B cell (primary cell): Measurements from ENCODE around the gene HOXD1. TPM values are rescaled to one million over a fixed set of nuclear protein-coding genes. Genes with fewer than 3 reads are reported as not detected.

Source experiments
- ATAC-seq: fragments of 200-7000 bp; cut with Tn5 transposase; one replicate; pipeline ENCODE4 v1.10.0; 2021; ENCODE audit warnings: low read depth, mild to moderate bottlenecking, moderate number of reproducible peaks, moderate library complexity
- CTCF ChIA-PET: fragments of 350-600 bp; sonication (Branson Sonifier 250); formaldehyde crosslinking; loops from one replicate; lab custom pipeline; 2021; ENCODE audit warnings: antibody characterized with exemption, inconsistent platforms; lab: Charles Lee
- POLR2A ChIA-PET: fragments of 350-600 bp; sonication (Branson Sonifier 250); formaldehyde crosslinking; loops from one replicate; lab custom pipeline; 2021; ENCODE audit warnings: antibody characterized with exemption; lab: Charles Lee
- DNase-seq: peaks from one replicate; pipeline ENCODE4 v3.0.0; 2013
- H2AFZ ChIP-seq: 2 replicates; pipeline ENCODE4 v1.6.1; 2012; ENCODE audit warnings: mild to moderate bottlenecking, low read depth, low read length; ENCODE audit not compliant: insufficient read depth, poor library complexity, severe bottlenecking
- H3K27ac ChIP-seq, 2 donors: 1 replicate in 1 of 2; 2 replicates in 1 of 2; pipeline ENCODE4 v1.5.1; 2012 to 2013; ENCODE audit warnings: low read length in 2 of 2, mild to moderate bottlenecking in 2 of 2, moderate library complexity in 1 of 2
- H3K27me3 ChIP-seq, 4 experiments: fragments of 200-600 bp in 1 of 4; sonication (generic) in 1 of 4; replicated peaks in 1 of 4; 1 replicate in 2 of 4; 2 replicates in 2 of 4; pipeline versions ENCODE4 v1.6.1 to v1.7.0; 2013 to 2016; ENCODE audit warnings: low read length in 3 of 4, mild to moderate bottlenecking in 2 of 4, mixed read lengths in 1 of 4, moderate library complexity in 1 of 4; ENCODE audit not compliant: insufficient read depth in 4 of 4, control insufficient read depth in 3 of 4; ENCODE audit errors: control extremely low read depth in 1 of 4
- H3K36me3 ChIP-seq, 2 experiments: replicated peaks in 1 of 2; 1 replicate in 1 of 2; 2 replicates in 1 of 2; pipeline versions ENCODE4 v1.6.1 to v1.7.1; 2013; ENCODE audit warnings: low read length in 1 of 2; ENCODE audit not compliant: insufficient read depth in 2 of 2, control insufficient read depth in 1 of 2; ENCODE audit errors: control extremely low read depth in 1 of 2, extremely low read depth in 1 of 2
- H3K4me1 ChIP-seq, 2 donors: fragments of 200-600 bp in 1 of 2; sonication (generic) in 1 of 2; 1 replicate in 1 of 2; 2 replicates in 1 of 2; pipeline versions ENCODE4 v1.5.1 to v1.6.1; 2013 to 2017; ENCODE audit warnings: low read length in 2 of 2; ENCODE audit not compliant: control insufficient read depth in 2 of 2, insufficient read depth in 2 of 2
- H3K4me2 ChIP-seq: replicated peaks from 2 replicates; pipeline ENCODE3; 2012; ENCODE audit warnings: mild to moderate bottlenecking, low read depth, low read length; ENCODE audit not compliant: poor library complexity, severe bottlenecking
- H3K4me3 ChIP-seq, 5 experiments: fragments of 200-600 bp in 1 of 5; sonication (generic) in 1 of 5; 1 replicate in 3 of 5; 2 replicates in 2 of 5; pipeline versions ENCODE4 v1.5.1 to v1.7.0; 2011 to 2016; ENCODE audit warnings: low read length in 4 of 5, mild to moderate bottlenecking in 4 of 5, low read depth in 2 of 5, control low read depth in 1 of 5, moderate library complexity in 1 of 5; ENCODE audit not compliant: insufficient read depth in 1 of 5; ENCODE audit errors: control extremely low read depth in 1 of 5, extremely low read depth in 1 of 5
- H3K79me2 ChIP-seq: fragments of 200-600 bp; sonication (generic); one replicate; pipeline ENCODE4 v1.6.0; 2016; ENCODE audit warnings: low read length; ENCODE audit not compliant: control insufficient read depth, insufficient read depth
- H3K9ac ChIP-seq: fragments of 200-600 bp; sonication (generic); 2 replicates; pipeline ENCODE4 v1.6.1; 2017; ENCODE audit warnings: mild to moderate bottlenecking, low read length, moderate library complexity
- H3K9me3 ChIP-seq, 3 donors: one replicate each; pipeline versions ENCODE4 v1.6.1 to v1.7.1; 2013; ENCODE audit warnings: low read length in 2 of 3; ENCODE audit not compliant: control insufficient read depth in 2 of 3, insufficient read depth in 1 of 3; ENCODE audit errors: control extremely low read depth in 1 of 3
- H4K20me1 ChIP-seq: 2 replicates; pipeline ENCODE4 v1.6.0; 2012; ENCODE audit warnings: mild to moderate bottlenecking, low read length; ENCODE audit not compliant: insufficient read depth, control insufficient read depth, poor library complexity, severe bottlenecking
- H3K27ac Mint-ChIP-seq: one replicate; pipeline ENCODE4 v1.8.0; 2021; ENCODE audit warnings: mixed read lengths
- H3K27me3 Mint-ChIP-seq: one replicate; pipeline ENCODE4 v1.8.0; 2021; ENCODE audit warnings: mixed read lengths
- H3K4me1 Mint-ChIP-seq: one replicate; pipeline ENCODE4 v1.8.0; 2021; ENCODE audit warnings: mixed read lengths
- H3K4me3 Mint-ChIP-seq: one replicate; pipeline ENCODE4 v1.8.0; 2021; ENCODE audit warnings: mixed read lengths
- H3K9me3 Mint-ChIP-seq: one replicate; pipeline ENCODE4 v1.8.0; 2022; ENCODE audit warnings: mixed read lengths; ENCODE audit not compliant: insufficient read depth
- EZH2 ChIP-seq: IDR thresholded peaks from 2 replicates; pipeline ENCODE4 v1.6.1; 2012; ENCODE audit warnings: borderline replicate concordance, low read depth, mild to moderate bottlenecking, moderate library complexity, low read length; ENCODE audit not compliant: insufficient read depth, poor library complexity, severe bottlenecking
- WGBS: methylation state at CpG from one replicate; pipeline ENCODE4 v1.1.5; 2013; ENCODE audit warnings: missing lambda C conversion rate; ENCODE audit not compliant: insufficient coverage; 5-methylcytosine and 5-hydroxymethylcytosine counted together
- intact Hi-C: fragments of 100-400 bp; cut with micrococcal nuclease; formaldehyde crosslinking; loops from one replicate; pipeline ENCODE4 v1.10.0; 2022
- polyA plus RNA-seq: library from polyadenylated mRNA; depleted of rRNA; stranded (reverse); fragments of >200 nt; gene quantifications from 2 replicates; pipeline ENCODE4 v1.2.3, GENCODE V29; 2012
- total RNA-seq, 2 donors: library from RNA; stranded (reverse); fragments of 120-200 nt in 1 of 2; gene quantifications; 1 replicate in 1 of 2; 2 replicates in 1 of 2; pipeline versions ENCODE4 v1.2.3 to v1.2.4, GENCODE V29; 2013 to 2022
- TF ChIP-seq, protein P1 (sequence below): fragments of 200-600 bp; IDR thresholded peaks from one replicate; pipeline ENCODE4 v1.8.0; 2022; ENCODE audit warnings: antibody characterized with exemption, mild to moderate bottlenecking

Gene HOXD1
- total and polyA plus RNA-seq, 2 donors (not counting 1 experiment from before 2014, with no cell fraction given) = not detected

DNA sequence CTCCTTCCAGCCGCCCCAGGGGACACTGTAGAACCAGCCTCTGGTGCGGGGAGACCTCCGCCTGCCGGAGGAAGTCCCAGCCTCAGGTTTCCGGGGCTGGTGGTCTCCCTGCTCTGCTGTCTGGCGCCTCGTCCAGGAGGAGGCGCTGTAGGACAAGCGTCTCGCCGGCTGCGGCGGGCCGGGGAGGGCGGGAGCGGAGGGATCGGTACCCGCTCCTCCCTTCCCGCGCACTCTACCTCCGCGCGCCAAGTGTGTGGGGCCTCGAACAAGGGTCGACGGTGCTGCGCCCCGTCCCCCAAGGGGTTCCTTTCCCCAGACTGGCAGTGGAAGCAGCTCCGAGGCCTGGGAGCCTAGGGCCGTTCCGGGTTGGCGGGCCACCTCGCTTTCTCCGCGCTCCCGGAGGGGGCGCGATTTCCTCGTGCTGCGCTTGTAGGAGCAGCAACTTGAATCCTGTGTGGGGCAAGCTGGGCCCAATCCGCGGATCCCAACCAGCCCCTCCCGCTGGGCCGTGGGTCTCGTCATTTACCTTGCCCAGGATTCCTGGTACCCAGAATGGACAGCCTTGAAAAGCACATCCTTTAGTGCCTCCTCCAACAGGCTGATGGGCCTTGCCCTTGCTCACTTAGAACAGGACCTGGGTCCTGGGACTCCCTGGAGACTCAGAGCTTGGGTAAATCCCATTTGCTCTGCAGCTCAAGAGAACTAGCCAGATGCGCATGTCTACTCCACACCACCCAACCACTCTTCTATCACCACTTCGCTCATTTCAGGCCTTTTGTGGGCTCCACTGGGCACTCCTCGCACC, 47.8 kb upstream of the HOXD1 start:
- Histone ChIP-seq H3K4me3 (peak overlapping the region in 2 of 5 experiments; percentile 29 to 32), H3K36me3 (no peaks in the 10 kb centered on the region), H3K4me1 (peaks cover 19 to 38% of the 10 kb centered on the region in 2 donors), H3K79me2 (no peaks in the 10 kb centered on the region), H3K27ac (no peak overlapping the region), H4K20me1 (no peaks in the 10 kb centered on the region), H3K9ac (peak overlapping the region; percentile 25), H3K9me3 (peaks cover 0 to 33% (median 6%) of the 10 kb centered on the region in 3 donors), H3K27me3 (peaks cover 0 to 90% (median 68%) of the 10 kb centered on the region in 4 experiments), H3K4me2 (peak overlapping the region; percentile 58), H2AFZ (peak overlapping the region; percentile 9)
- peak; percentile 74 for DNase-seq
- ChIA-PET CTCF (interaction anchor here (0.6 to 3.8 kb wide), 12 partner anchors 9 to 673 kb away, joined by 3 to 26 read pairs (median 4); no protein-coding TSS in a partner anchor), POLR2A (no interaction called here)
- peak overlapping the region; percentile 42 for H3K4me3 Mint-ChIP-seq
- intact Hi-C loops = loop anchor here (5.0 kb wide), 1 partner anchor 412 kb away; no protein-coding TSS in a partner anchor
- WGBS = 7% methylated on average over 48 of the region's 48 CpGs
- H3K27ac Mint-ChIP-seq = no peak overlapping the region
- peaks cover 76% of the 10 kb centered on the region for H3K27me3 Mint-ChIP-seq
- H3K4me1 Mint-ChIP-seq = peaks cover 23% of the 10 kb centered on the region
- ATAC-seq = peak; percentile 73
- H3K9me3 Mint-ChIP-seq = no peaks in the 10 kb centered on the region
- TF ChIP-seq, protein P1, sequence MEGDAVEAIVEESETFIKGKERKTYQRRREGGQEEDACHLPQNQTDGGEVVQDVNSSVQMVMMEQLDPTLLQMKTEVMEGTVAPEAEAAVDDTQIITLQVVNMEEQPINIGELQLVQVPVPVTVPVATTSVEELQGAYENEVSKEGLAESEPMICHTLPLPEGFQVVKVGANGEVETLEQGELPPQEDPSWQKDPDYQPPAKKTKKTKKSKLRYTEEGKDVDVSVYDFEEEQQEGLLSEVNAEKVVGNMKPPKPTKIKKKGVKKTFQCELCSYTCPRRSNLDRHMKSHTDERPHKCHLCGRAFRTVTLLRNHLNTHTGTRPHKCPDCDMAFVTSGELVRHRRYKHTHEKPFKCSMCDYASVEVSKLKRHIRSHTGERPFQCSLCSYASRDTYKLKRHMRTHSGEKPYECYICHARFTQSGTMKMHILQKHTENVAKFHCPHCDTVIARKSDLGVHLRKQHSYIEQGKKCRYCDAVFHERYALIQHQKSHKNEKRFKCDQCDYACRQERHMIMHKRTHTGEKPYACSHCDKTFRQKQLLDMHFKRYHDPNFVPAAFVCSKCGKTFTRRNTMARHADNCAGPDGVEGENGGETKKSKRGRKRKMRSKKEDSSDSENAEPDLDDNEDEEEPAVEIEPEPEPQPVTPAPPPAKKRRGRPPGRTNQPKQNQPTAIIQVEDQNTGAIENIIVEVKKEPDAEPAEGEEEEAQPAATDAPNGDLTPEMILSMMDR = peak; percentile 61
- no peak for TF ChIP-seq EZH2

DNA sequence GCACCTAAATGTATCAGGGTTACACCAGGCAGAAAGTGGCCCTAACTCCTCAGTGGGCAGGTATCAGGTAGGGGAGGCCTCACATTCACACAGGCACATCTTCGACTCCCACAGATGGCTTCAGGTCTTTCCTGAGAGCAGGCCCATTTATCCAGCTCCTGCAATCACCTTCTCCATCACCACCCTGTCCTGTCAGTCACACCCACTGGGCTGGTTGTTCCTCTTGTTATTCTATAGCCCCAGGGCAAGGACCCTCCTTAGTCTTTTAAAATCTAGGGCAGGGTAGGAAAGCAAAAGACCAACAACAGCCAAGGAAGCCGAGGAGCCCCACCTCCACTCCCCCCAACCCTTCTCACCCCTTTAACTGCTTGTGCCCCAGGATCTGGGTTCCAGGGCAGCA, 46.2 kb upstream of the HOXD1 start:
- Histone ChIP-seq H3K4me2 (no peak overlapping the region), H3K4me3 (no peak overlapping the region), H4K20me1 (no peaks in the 10 kb centered on the region), H3K36me3 (no peaks in the 10 kb centered on the region), H3K27ac (no peak overlapping the region), H3K9ac (no peak overlapping the region), H3K4me1 (peaks cover 12 to 22% of the 10 kb centered on the region in 2 donors), H3K79me2 (no peaks in the 10 kb centered on the region), H3K9me3 (peaks cover 0 to 30% (median 6%) of the 10 kb centered on the region in 3 donors), H2AFZ (no peak overlapping the region), H3K27me3 (peaks cover 0 to 91% (median 68%) of the 10 kb centered on the region in 4 experiments)
- Mint-ChIP-seq H3K27me3 (peaks cover 76% of the 10 kb centered on the region), H3K9me3 (no peaks in the 10 kb centered on the region), H3K27ac (no peak overlapping the region), H3K4me3 (no peak overlapping the region), H3K4me1 (peaks cover 16% of the 10 kb centered on the region)
- WGBS = no CpG with 5 or more reads among the region's 2 CpGs
- ATAC-seq (no peak), DNase-seq (no peak)
- CTCF ChIA-PET = interaction anchor here (0.9 to 2.2 kb wide), 2 partner anchors 15 to 495 kb away, joined by 3 to 9 read pairs; no protein-coding TSS in a partner anchor
- POLR2A ChIA-PET = no interaction called here
- intact Hi-C loops = loop anchor here (5.0 kb wide), 1 partner anchor 410 kb away; no protein-coding TSS in a partner anchor
- TF ChIP-seq EZH2 = no peak
- TF ChIP-seq, protein P1 = no peak
